T-helper 9 cell (primary cell): ENCODE data around the gene GRIK5.
"Not testable (repeated sequence)": the region's sequence is repeated elsewhere in the genome, so short reads cannot be mapped to it uniquely, and the experiment has no call there.

Experiments
- DNase-seq: peaks from one replicate; pipeline ENCODE4 v3.0.0-alpha.2; 2020

The GRIK5 gene

DNA sequence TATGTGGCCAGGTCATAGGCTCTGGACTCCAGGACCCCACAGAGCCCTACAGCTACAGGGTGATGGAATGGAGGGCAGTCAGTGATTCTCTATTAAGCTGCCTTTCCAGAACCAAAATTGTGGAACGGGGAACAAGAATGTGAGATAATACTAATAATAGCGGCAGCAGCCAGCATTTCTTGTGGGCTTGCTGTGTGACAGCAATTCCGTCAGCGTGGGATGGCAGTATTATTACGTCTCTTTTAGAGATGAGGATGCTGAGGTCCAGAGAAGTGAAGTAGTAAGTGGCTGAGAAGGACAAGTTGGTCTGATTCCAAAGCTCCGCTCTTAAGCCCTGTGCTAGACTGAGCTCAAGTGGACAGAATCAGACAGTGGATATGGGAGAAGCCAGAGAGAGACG lies 24.4 kb downstream of the GRIK5 start:
- no peak for DNase-seq

DNA sequence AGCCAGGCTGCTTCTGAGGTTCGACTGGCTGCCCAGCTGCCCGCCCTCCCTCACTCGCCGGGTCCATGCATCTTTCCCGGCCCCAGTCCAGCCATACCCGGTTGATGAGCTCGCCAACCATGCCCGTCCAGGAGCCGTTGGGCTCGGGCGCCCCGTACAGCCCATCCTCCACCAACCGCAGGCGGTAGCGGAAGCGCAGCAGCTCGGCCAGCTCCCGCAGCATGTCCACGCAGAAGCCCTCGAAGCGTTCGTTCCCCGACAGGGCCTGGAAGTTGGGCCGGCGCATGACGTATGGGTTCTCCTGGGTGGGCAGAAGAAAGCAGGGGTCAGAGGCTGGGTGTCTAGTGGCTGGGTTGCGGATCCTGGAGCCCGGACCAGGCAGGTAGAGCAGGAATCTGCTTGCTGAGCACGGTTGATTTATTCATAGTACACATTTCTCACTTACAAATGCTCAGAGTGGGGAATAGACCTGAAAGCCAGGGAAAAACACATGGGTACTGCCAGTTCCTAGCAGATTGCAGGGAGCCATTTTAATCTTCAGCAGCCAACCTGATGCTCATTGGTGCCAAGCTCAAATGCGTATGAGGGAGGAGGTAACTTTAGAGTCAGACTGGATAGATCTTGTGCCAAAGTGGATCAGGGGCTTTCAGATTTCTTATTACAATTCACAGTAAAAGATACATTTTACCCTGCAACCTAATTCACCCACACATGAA lies 27.4 kb downstream of the GRIK5 start:
- no peak for DNase-seq

DNA sequence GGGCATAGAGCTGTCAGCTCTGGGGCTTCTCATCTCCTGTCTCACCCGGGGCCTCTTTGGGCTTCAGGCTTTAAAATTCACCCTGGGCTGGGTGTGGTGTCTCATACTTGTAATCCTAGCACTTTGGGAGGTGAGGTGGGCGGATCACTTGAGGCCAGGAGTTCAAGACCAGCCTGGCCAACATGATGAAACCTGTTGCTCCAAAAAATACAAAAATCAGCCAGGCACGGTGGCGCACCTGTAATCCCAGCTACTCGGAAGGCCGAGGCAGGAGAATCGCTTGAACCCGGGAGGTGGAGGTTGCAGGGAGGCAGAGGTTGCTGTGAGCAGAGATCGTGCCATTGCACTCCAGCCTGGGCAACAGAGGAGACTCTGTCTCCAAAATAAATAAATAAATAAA lies 29.5 kb downstream of the GRIK5 start:
- not testable (repeated sequence) for DNase-seq

- DNase-seq: no peak
Observed at GRCh38 chr19:42040031-42040430, 30.0 kb downstream of the GRIK5 start.

DNA sequence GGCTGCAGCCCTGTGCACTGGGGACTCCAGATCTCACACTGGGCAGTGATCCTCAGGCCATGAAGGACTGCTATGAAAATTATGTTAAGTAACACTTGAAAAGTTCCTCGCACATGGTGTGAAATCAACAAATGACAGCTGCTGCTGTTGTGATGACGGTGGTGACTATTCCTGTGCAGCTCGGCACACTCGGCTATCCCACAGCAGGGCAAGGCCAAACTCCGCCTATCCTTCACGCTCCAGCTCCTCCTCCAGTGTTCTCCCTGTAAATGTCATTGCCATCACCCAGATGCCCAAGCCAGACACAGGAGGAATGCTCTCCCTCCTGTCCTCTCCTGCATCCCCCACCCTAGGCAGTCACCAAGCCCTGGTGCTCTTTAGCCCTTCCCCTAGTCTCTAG lies 31.3 kb downstream of the GRIK5 start:
- DNase-seq: no peak

DNA sequence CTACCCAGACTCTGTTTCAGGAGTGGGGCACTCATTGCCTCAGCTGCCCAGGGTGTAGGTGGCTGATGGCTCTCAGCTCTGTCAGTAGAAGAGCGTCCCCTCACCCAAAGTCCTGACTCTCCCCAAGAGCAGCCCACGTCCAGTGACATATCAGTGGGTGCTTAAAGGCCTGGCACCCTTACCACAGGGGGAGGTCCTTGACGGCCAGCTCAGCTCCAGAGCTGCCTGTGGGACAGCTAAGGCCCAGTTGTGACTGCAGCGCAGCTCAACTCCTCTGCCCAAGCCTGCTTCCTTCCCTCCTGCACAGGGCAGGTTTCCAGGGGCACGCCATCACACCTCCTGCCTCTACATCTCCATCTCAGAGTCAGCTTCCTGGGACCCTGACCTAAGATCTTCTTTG lies 32.4 kb downstream of the GRIK5 start:
- DNase-seq: no peak

- DNase-seq: peak; percentile 59
Observed at GRCh38 chr19:42034640-42035391, 35.2 kb downstream of the GRIK5 start.

DNA sequence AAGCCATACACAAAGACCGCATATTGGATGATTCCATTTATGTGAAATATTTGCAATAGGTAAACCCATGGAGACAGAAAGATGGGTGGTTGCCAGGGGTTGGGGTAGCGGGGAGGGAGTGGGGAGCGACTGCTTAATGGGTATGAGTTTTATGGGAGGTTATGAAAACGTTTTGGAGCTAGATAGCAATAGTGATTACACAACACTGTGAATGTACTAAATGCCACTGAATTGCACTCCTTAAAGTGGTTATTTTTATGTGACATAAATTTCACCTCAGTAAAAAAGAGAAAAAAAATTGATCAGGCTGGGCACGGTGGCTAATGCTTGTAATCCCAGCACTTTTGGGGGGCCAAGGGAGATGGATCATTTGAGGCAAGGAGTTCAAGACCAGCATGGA lies 36.6 kb downstream of the GRIK5 start:
- no peak for DNase-seq

DNA sequence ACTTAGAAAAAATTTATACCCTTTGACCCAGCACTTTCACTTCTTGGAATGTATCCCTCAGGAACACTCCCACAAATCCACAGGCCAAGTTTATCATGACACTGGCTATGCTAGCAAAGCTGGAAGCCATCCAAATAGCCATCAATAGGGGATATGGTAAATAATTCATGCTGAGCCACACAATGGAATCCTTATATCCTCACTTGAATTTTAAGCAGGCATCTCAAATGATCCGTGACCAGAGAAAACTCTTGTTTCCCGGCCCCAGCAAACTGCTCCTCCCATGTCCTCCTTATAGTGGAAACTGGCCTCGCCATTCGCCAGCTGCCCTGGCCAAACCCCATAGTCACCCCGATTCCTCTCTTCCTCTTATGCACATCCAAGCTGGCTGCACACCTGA lies 37.6 kb downstream of the GRIK5 start:
- no peak for DNase-seq

DNA sequence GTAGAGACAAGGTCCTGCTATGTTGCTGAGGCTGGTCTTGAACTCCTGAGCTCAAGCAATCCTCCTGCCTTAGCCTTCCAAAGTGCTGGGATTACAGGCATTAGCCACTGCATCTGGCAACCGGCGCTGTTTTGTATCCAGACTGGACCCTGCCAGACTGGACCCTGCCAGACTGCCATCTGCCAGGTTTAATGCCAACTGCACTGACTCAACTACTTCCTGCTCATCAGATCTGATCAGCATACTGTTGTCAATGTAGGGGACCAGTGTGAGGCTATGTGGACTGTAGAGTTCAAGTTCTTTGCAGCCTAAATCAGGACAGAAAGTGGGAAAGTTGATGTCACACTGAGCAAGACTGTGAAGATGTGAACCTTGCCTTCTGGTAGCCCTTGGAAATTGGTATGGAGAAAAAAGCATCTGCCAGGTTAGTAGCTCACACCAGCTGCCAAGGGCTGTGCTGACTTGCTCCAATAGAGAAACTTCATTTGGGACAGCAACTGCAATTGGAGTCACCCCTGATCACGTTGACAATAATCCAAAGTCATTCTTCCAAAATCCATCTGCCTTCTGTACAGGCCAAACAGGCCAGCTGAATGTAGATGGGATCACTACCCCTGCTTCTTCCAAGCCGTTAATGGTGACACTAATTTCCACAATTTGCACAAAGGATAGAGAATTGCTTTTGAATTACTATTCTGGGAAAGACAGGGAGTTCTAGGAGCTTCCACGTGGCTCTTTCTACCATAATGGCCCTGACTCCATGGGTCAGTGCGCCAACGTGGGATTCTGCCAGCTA lies 39.2 kb downstream of the GRIK5 start:
- no peak for DNase-seq

- peak; percentile 22 for DNase-seq
Observed at GRCh38 chr19:42028304-42029216, 41.4 kb downstream of the GRIK5 start.

DNA sequence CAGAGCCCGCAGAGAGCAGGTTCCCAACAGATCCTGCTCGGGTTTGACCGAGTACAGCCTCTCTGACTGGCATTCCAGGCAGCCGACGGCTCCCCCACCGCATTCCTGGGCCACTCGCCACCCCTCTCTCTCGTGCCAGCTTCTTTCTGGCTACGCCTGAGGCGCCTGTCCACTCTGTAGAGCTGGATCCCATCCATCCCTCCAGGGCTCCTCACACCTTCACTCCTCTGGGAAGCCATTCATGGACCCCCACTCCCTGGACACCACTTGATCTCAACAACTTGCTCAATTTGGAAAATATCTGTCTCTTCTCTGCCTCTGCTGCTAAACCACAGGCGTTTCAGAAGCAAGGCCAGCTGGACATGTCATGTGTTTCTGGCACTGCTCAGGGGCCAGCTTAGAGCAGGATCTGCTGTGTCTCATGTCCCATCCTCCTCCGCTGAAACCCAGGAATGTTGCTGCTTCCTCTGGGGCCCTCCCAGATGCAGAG lies 45.3 kb downstream of the GRIK5 start:
- no peak for DNase-seq

DNA sequence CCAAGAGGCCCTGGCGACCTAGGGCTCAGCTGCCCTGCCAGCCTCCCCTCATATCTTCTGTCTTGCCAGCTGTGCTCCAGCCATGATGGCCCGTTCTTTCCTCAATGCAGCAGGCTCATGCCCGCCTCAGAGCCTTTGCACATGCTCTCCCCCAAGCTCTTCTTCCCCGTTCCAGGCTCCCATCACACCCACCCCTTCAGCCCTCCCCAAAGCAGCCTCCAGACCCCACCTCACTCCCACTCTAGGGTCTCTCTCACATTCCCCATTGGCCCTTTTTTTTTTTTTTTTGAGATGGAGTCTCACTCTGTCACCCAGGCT lies 46.1 kb downstream of the GRIK5 start:
- DNase-seq: no peak

- DNase-seq: no peak
Observed at GRCh38 chr19:42023121-42023942, 46.7 kb downstream of the GRIK5 start.

- no peak for DNase-seq
Observed at GRCh38 chr19:42022616-42023015, 47.4 kb downstream of the GRIK5 start.

GRCh38 chr19:42021185-42021584 lies 48.8 kb downstream of the GRIK5 start:
- DNase-seq: no peak

GRCh38 chr19:42018503-42019193 lies 51.4 kb downstream of the GRIK5 start:
- DNase-seq: no peak

DNA sequence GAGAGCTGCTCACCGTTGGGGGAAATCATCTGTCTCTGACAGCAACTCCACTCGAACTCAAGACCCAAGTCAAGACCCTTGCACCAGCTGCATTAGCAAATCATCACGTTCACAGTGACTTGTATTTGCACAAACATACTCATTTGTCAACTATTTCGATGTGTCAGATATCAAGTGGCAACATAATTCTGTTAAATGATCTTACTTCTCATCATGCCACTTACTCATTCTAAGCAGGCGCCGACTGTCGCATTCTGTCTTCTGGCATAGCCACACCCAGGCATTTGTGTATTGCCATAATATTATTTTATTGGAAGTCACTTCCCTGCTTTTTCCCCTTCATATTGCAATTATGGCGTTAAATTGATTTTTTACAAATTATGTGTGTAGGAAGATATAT lies 53.0 kb downstream of the GRIK5 start:
- DNase-seq: no peak

DNA sequence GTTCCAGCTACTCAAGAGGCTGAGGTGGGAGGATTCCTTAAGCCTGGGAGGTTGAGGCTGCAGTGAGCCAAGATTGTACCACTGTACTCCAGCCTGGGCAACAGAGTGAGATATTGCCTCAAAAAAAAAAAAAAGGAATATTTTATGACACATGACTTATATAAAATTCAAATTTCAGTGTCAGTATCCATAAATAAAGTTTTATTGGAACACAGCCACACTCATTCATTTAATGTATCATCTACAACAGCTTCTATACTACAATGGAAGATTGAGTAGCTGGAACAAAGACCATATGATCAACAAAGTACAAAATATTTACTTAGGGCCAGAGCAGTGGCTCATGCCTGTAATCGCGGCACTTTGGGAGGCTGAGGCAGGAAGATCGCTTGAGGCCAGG lies 57.3 kb downstream of the GRIK5 start:
- DNase-seq: not testable (repeated sequence)

- DNase-seq: no peak
Observed at GRCh38 chr19:42010245-42011126, 59.5 kb downstream of the GRIK5 start.
